Osteocyte (in vitro differentiated cells): Measurements from ENCODE around the gene BLOC1S1. TPM values are rescaled to one million over a fixed set of nuclear protein-coding genes. Genes with fewer than 3 reads are reported as not detected.
A peak's percentile ranks its signal among the peaks of the same experiment; 100 is the strongest.

Experiments
- DNase-seq: peaks from one replicate; pipeline ENCODE4 v3.0.0; 2021; ENCODE audit warnings: mixed read lengths; ENCODE audit not compliant: unreplicated experiment; ENCODE audit errors: extremely low spot score
- H3K27ac Mint-ChIP-seq: one replicate; pipeline ENCODE4 v1.8.0; 2021; ENCODE audit warnings: mild to moderate bottlenecking, mixed read lengths; ENCODE audit not compliant: unreplicated experiment
- H3K27me3 Mint-ChIP-seq: one replicate; pipeline ENCODE4 v1.8.0; 2021; ENCODE audit warnings: mixed read lengths; ENCODE audit not compliant: unreplicated experiment
- H3K36me3 Mint-ChIP-seq: one replicate; pipeline ENCODE4 v1.8.0; 2021; ENCODE audit warnings: mixed read lengths; ENCODE audit not compliant: unreplicated experiment
- H3K4me1 Mint-ChIP-seq: one replicate; pipeline ENCODE4 v1.8.0; 2021; ENCODE audit warnings: mixed read lengths; ENCODE audit not compliant: unreplicated experiment
- H3K4me3 Mint-ChIP-seq: one replicate; pipeline ENCODE4 v1.8.0; 2021; ENCODE audit warnings: mild to moderate bottlenecking, moderate library complexity, mixed read lengths; ENCODE audit not compliant: unreplicated experiment
- H3K9me3 Mint-ChIP-seq: one replicate; pipeline ENCODE4 v1.8.0; 2021; ENCODE audit warnings: mixed read lengths; ENCODE audit not compliant: unreplicated experiment
- CTCF ChIP-seq: fragments of 200-600 bp; sonication (generic); IDR thresholded peaks from 2 replicates; pipeline ENCODE4 v1.5.0; 2021; ENCODE audit warnings: antibody characterized with exemption, mild to moderate bottlenecking, moderate library complexity
- total RNA-seq: library from RNA; stranded (reverse); gene quantifications from 2 replicates; pipeline ENCODE4 v1.2.1, GENCODE V29; 2021

BLOC1S1 gene
- total RNA-seq, 1 donor from 2014 or later = 103 TPM

GRCh38 chr12:55737581-55738122 is 21.8 kb downstream of the BLOC1S1 start:
- TF ChIP-seq CTCF = no peak

GRCh38 chr12:55738123-55739024 is 22.5 kb downstream of the BLOC1S1 start:
- TF ChIP-seq CTCF = peak; percentile 86
- Mint-ChIP-seq H3K4me1 (peaks cover 22% of the 10 kb centered on the region), H3K4me3 (peak overlapping the region; percentile 82), H3K36me3 (no peaks in the 10 kb centered on the region), H3K27me3 (no peaks in the 10 kb centered on the region), H3K9me3 (no peaks in the 10 kb centered on the region), H3K27ac (peak overlapping the region; percentile 92)
- DNase-seq = peak; percentile 89

More at GRCh38 chr12:55737581-55738122, 21.8 kb downstream of the BLOC1S1 start:
- H3K27me3 Mint-ChIP-seq = no peaks in the 10 kb centered on the region
- H3K4me1 Mint-ChIP-seq = peaks cover 20% of the 10 kb centered on the region
- H3K9me3 Mint-ChIP-seq = no peaks in the 10 kb centered on the region
- H3K4me3 Mint-ChIP-seq = peak overlapping the region; percentile 82
- H3K36me3 Mint-ChIP-seq = no peaks in the 10 kb centered on the region
- peak overlapping the region; percentile 92 for H3K27ac Mint-ChIP-seq
- no peak for DNase-seq

GRCh38 chr12:55739025-55739378 is 23.2 kb downstream of the BLOC1S1 start:
- Mint-ChIP-seq H3K27ac (peak overlapping the region; percentile 35), H3K9me3 (no peaks in the 10 kb centered on the region), H3K27me3 (no peaks in the 10 kb centered on the region), H3K4me3 (no peak overlapping the region), H3K36me3 (no peaks in the 10 kb centered on the region), H3K4me1 (peaks cover 24% of the 10 kb centered on the region)
- no peak for DNase-seq
- no peak for TF ChIP-seq CTCF

GRCh38 chr12:55741931-55742680 is 26.3 kb downstream of the BLOC1S1 start:
- Mint-ChIP-seq H3K36me3 (no peaks in the 10 kb centered on the region), H3K4me1 (peaks cover 44% of the 10 kb centered on the region), H3K9me3 (no peaks in the 10 kb centered on the region), H3K27me3 (no peaks in the 10 kb centered on the region), H3K27ac (peak overlapping the region; percentile 92), H3K4me3 (peak overlapping the region; percentile 76)
- no peak for TF ChIP-seq CTCF
- DNase-seq = no peak
